Endothelial cell of hepatic sinusoid (primary cell): ENCODE measurements around the gene TMEM158.

ENCODE experiments used
- in situ Hi-C: cut with HindIII; loops from 2 replicates; pipeline ENCODE4 v1.10.0; 2017; ENCODE audit warnings: low sequenced_read_pairs

TMEM158 gene

DNA sequence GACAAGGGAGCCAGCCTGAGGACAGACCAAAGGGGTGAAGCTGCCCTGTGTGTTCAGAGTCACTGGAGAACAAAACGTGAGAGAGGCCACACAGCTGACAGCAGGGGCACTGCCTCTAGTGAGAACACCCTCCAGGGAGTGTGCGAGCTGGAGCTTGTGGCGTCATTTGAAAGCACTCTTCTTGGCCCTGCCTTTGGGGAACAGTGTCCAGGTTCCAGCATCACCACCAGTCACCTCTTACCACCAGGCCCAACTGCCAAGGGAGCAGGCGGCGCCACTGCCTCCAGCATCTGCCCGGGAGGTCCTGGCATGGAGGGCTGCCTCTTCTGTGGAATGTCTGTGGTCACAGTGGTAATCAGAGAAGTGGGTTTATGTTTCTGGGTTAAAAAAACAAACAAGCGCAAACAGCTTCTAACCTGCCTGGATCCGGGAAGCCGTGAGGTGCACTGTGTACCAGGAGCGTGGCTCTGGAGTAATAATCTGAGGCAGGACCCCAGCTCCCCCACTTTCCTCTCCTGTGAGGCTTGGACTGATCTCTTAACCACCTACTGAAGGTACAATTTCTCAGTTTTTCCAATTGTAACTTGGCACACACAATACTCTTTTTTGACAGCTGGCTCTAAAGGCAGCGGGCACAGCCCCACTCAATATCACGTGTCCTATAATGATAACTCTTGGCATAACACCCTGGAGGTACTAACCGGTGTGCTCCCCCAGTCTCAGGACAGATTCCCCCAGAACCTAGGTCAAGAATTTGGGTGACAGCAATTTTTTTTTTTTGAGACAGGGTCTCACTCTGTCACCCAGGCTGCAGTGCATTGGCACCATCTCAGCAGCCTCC lies 47.7 kb downstream of the TMEM158 start:
- in situ Hi-C loops = no loop called here

DNA sequence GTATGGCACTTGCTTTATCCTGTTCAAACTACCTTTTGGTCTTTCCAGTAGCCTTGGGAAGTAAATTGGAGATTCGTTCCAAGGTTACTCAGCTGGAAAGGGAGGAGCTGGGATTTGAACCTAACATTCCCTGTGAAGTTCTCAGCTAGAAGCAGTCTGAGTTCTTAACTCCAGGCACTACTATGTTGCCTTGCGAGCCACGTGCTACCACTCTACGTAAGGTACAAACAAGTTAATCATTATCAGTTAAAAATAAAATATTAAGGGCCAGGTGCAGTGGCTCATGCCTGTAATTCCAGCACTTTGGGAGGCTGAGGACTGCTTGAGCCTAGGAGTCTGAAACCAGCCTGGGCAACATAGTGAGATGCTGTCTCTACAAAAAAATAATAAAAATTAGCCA lies 49.2 kb downstream of the TMEM158 start:
- in situ Hi-C loops = no loop called here
